ENCODE results near the gene SPC24.

Gene SPC24

GRCh38 chr19:11155373-11156120 lies at the start of gene SPC24:
Gene SPC24 (minus strand): TSS chr19:11155782. CDS start chr19:11155776, 6 bp downstream.
- DNase-seq = peak; percentile 94 to 97

GRCh38 chr19:11204943-11205349 lies 49.4 kb upstream of the SPC24 start:
- no peak for DNase-seq

- DNase-seq = no peak
Observed at GRCh38 chr19:11204076-11204602, 48.6 kb upstream of the SPC24 start.

- DNase-seq = peak in 1 of 2 experiments; percentile 28
Observed at GRCh38 chr19:11203194-11204075, 47.9 kb upstream of the SPC24 start.

- DNase-seq = no peak
Observed at GRCh38 chr19:11202488-11203193, 47.1 kb upstream of the SPC24 start.

GRCh38 chr19:11201791-11202190 lies 46.2 kb upstream of the SPC24 start:
- DNase-seq = no peak

GRCh38 chr19:11200931-11201330 lies 45.3 kb upstream of the SPC24 start:
- no peak for DNase-seq

- DNase-seq = no peak
Observed at GRCh38 chr19:11200015-11200574, 44.5 kb upstream of the SPC24 start.

GRCh38 chr19:11199517-11199916 lies 43.9 kb upstream of the SPC24 start:
- DNase-seq = no peak

- no peak for DNase-seq
Observed at GRCh38 chr19:11198769-11199424, 43.3 kb upstream of the SPC24 start.

- DNase-seq = no peak
Observed at GRCh38 chr19:11198175-11198534, 42.6 kb upstream of the SPC24 start.

- peak; percentile 74 to 75 for DNase-seq
Observed at GRCh38 chr19:11197291-11198174, 42.0 kb upstream of the SPC24 start, which contains the start of gene KANK2. Gene KANK2 (minus strand): TSS chr19:11197545. CDS start chr19:11194511, 3,034 bp downstream.

- DNase-seq = peak in 1 of 2 experiments; percentile 2
Observed at GRCh38 chr19:11196406-11197287, 41.1 kb upstream of the SPC24 start.

GRCh38 chr19:11195681-11196080 lies 40.1 kb upstream of the SPC24 start:
- no peak for DNase-seq

GRCh38 chr19:11194656-11195558 lies 39.3 kb upstream of the SPC24 start:
- no peak for DNase-seq

- no peak for DNase-seq
Observed at GRCh38 chr19:11194173-11194572, 38.6 kb upstream of the SPC24 start.

- DNase-seq = no peak
Observed at GRCh38 chr19:11192957-11193939, 37.7 kb upstream of the SPC24 start.

GRCh38 chr19:11191934-11192333 lies 36.4 kb upstream of the SPC24 start:
- no peak for DNase-seq
